Parathyroid adenoma (tissue), 2 donors: ENCODE results near the gene URB2.
A peak's percentile ranks its signal among the peaks of the same experiment; 100 is the strongest.

Source experiments
- H2AFZ ChIP-seq: fragments of 300-600 bp; sonication (generic); one replicate; pipeline ENCODE4 v1.7.0; 2017; ENCODE audit warnings: antibody characterized with exemption, mild to moderate bottlenecking
- H3K27ac ChIP-seq: fragments of 300-600 bp; sonication (generic); one replicate; pipeline ENCODE4 v1.7.0; 2017
- H3K27me3 ChIP-seq: fragments of 300-600 bp; sonication (generic); one replicate; pipeline ENCODE4 v1.7.0; 2017; ENCODE audit warnings: low read length; ENCODE audit not compliant: control insufficient read depth, insufficient read depth
- H3K36me3 ChIP-seq: fragments of 300-600 bp; sonication (generic); one replicate; pipeline ENCODE4 v1.7.0; 2017; ENCODE audit warnings: low read length; ENCODE audit not compliant: control insufficient read depth, insufficient read depth
- H3K4me1 ChIP-seq: fragments of 300-600 bp; sonication (generic); one replicate; pipeline ENCODE4 v1.7.0; 2017; ENCODE audit warnings: control low read depth
- H3K4me2 ChIP-seq: fragments of 300-600 bp; sonication (generic); one replicate; pipeline ENCODE4 v1.7.0; 2017; ENCODE audit warnings: low read length
- H3K4me3 ChIP-seq: fragments of 300-600 bp; sonication (generic); one replicate; pipeline ENCODE4 v1.7.0; 2017; ENCODE audit warnings: low read depth, low read length
- H3K79me2 ChIP-seq: fragments of 300-600 bp; sonication (generic); one replicate; pipeline ENCODE4 v1.7.0; 2017; ENCODE audit warnings: control low read depth
- H3K9ac ChIP-seq: fragments of 300-600 bp; sonication (generic); one replicate; pipeline ENCODE4 v1.7.0; 2017; ENCODE audit warnings: mild to moderate bottlenecking
- H3K9me3 ChIP-seq: fragments of 300-600 bp; sonication (generic); one replicate; pipeline ENCODE4 v1.7.0; 2017; ENCODE audit warnings: low read length; ENCODE audit not compliant: control insufficient read depth
- TF ChIP-seq, protein P1 (sequence below): fragments of 300-600 bp; sonication (generic); IDR thresholded peaks from one replicate; pipeline ENCODE4 v1.7.0; 2017; ENCODE audit warnings: antibody characterized with exemption, mild to moderate bottlenecking
- donor health status: primary hyperparathyroidism.

Gene URB2

DNA sequence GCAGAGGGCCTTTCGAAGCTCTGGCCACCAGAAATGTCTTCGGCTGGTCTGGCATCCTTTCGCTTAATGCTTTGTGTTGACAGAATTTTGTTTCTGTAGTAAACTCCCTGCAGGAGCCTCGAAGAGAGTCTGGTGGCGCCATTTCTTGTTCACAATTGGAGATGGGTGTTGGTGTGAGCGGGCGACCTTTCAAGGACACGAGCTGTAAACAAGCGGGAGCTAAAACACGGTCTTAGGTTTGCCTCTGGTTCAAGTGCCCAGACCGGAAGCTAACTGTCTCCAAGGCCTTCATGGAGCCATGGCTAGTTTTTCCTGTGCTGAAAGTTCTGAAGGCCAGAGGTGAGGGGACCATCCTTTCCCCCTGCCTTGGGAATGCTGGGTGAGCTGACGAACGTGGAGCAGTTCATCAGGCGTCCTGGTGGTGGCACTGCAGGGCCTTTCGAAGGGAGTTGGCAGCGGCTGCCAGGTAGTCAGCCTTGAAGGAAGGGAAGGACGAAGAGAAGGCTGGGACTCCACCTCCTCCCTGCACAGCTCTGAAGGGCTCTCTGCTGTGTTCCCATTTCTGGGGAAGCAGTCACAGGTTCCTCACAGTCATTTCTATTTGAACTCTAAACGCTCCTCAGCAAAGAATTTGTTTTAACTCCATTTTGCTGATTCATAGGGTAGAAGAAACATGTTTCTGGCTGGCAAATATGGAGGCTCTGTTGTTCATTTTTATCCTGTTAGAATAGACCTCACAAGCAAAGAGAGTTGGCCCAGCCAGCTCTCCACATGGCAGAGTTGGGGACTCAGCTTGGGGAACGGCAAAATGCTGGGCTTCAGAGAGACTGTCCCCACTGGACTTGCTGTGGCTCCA, 35.2 kb downstream of the URB2 start:
- H2AFZ ChIP-seq, result no peak overlapping the region
- H3K4me1 ChIP-seq, result no peaks in the 10 kb centered on the region
- no peaks in the 10 kb centered on the region for H3K27me3 ChIP-seq
- no peak overlapping the region for H3K4me2 ChIP-seq
- TF ChIP-seq, protein P1, sequence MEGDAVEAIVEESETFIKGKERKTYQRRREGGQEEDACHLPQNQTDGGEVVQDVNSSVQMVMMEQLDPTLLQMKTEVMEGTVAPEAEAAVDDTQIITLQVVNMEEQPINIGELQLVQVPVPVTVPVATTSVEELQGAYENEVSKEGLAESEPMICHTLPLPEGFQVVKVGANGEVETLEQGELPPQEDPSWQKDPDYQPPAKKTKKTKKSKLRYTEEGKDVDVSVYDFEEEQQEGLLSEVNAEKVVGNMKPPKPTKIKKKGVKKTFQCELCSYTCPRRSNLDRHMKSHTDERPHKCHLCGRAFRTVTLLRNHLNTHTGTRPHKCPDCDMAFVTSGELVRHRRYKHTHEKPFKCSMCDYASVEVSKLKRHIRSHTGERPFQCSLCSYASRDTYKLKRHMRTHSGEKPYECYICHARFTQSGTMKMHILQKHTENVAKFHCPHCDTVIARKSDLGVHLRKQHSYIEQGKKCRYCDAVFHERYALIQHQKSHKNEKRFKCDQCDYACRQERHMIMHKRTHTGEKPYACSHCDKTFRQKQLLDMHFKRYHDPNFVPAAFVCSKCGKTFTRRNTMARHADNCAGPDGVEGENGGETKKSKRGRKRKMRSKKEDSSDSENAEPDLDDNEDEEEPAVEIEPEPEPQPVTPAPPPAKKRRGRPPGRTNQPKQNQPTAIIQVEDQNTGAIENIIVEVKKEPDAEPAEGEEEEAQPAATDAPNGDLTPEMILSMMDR, result peak; percentile 71
- H3K9ac ChIP-seq, result no peak overlapping the region
- H3K9me3 ChIP-seq, result no peaks in the 10 kb centered on the region
- H3K79me2 ChIP-seq, result no peaks in the 10 kb centered on the region
- no peak overlapping the region for H3K27ac ChIP-seq
- no peak overlapping the region for H3K4me3 ChIP-seq
- H3K36me3 ChIP-seq, result no peaks in the 10 kb centered on the region

DNA sequence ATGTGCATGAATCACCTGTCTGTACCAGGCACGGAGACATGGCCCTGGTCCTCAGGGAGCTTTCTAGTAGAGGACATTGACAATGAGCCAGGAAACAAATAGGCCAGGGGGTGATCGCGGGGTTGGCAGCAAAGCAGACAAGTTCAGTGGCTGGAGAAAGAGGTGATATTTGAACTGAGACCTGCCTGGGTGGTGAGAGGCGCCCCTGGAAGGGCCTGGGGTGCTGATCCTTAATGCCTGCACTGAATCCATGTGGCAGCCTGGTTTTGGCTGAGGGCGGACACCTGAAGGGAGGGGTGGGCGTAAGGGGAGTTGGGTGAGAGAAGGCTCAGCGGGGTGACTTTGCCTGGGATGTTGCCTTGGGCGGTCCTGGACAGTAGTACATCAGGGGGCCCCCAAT, 35.9 kb downstream of the URB2 start:
- Histone ChIP-seq H3K4me3 (no peak overlapping the region), H3K27ac (no peak overlapping the region), H3K9ac (no peak overlapping the region), H3K27me3 (no peaks in the 10 kb centered on the region), H2AFZ (no peak overlapping the region), H3K4me1 (no peaks in the 10 kb centered on the region), H3K79me2 (no peaks in the 10 kb centered on the region), H3K9me3 (no peaks in the 10 kb centered on the region), H3K4me2 (no peak overlapping the region), H3K36me3 (no peaks in the 10 kb centered on the region)
- TF ChIP-seq, protein P1, result no peak

DNA sequence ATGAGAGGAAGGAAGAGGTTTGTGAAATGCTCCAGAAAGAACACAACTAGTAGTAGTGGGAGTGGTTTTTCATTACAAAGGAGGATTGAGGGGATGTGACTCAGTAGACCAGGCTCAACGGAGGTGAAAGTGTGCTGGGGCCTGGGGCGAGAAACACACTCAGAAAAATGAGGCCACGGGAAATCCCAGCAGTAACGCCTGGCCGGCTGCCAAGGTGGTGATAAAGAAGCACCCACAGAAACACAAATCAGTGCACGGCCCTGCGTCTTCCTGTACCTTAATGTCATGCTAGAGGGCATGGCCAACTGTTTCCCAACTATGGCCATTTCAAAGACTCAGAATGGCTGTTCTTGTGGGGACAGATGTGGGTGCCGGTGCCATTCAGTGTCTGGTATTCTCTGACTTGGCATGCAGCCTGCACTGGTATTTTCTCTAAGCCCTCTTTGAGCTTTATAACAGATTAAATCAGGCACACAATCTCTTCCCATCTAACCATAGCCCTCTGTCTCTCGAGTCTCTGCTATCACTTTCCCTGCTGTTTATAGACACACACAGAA, 38.2 kb downstream of the URB2 start:
- Histone ChIP-seq H3K79me2 (no peaks in the 10 kb centered on the region), H3K9me3 (no peaks in the 10 kb centered on the region), H3K4me2 (no peak overlapping the region), H3K4me3 (no peak overlapping the region), H3K27me3 (no peaks in the 10 kb centered on the region), H3K27ac (no peak overlapping the region), H2AFZ (no peak overlapping the region), H3K9ac (no peak overlapping the region), H3K36me3 (no peaks in the 10 kb centered on the region), H3K4me1 (no peaks in the 10 kb centered on the region)
- TF ChIP-seq, protein P1, result no peak

DNA sequence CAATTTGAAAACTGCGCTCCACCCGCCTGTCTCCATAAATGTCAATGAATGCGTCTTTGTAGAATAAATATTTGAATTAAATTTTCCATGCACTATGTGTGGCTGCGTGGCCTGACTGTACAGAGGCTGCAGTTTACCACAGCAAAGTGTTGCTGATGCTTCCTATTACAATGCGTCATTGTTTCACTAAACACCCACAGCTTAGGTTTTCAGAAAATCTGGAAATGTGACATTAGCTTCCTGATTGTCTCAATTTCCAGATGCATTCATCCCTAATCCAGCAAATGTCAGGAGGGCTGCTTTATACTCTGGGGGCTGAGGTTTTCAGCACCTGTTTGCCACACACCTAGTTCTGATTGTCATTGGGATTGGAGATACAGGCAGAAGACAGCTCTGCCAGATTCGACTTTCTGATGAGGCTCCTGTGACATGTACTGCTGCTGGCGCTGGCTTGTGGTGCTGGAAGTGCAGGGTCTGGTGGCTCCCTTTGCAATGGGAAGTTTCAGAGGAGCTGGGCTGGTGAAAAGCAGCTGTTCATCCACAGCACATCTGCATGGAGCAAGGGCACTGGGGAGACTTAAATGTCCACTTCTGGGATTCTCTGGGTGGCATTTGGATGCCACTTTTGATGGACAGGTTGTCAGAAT, 40.0 kb downstream of the URB2 start:
- H3K4me1 ChIP-seq, result no peaks in the 10 kb centered on the region
- H3K79me2 ChIP-seq, result no peaks in the 10 kb centered on the region

More for the DNA sequence above, 40.0 kb downstream of the URB2 start:
- TF ChIP-seq, protein P1, result no peak
- Histone ChIP-seq H3K9ac (no peak overlapping the region), H3K27me3 (no peaks in the 10 kb centered on the region), H3K9me3 (no peaks in the 10 kb centered on the region), H2AFZ (no peak overlapping the region), H3K27ac (no peak overlapping the region), H3K4me2 (no peak overlapping the region), H3K36me3 (no peaks in the 10 kb centered on the region), H3K4me3 (no peak overlapping the region)
